ENCODE data around the gene CCM2L.

- TF ChIP-seq CTCF (IDR thresholded peaks at IDR 0.05; ENCODE audit: borderline replicate concordance, extremely low read depth, low read length, poor library complexity, severe bottlenecking) (no peak), EZH2 (IDR thresholded peaks at IDR 0.05; ENCODE audit: borderline replicate concordance, low read depth, low read length, severe bottlenecking) (no peak)
Observed at GRCh38 chr20:32056708-32057483, 46.7 kb downstream of the CCM2L start.
